HEK293 (cell line): ENCODE measurements around the gene CCSER1.

ENCODE experiments used
- CTCF ChIA-PET: fragments of 350-600 bp; formaldehyde crosslinking; extraction: SDS; loops from one replicate; lab custom pipeline; 2021; ENCODE audit warnings: antibody characterized with exemption; lab: Yijun Ruan, JAX
- POLR2A ChIA-PET: fragments of 300-600 bp; formaldehyde crosslinking; extraction: SDS; loops from one replicate; lab custom pipeline; 2020; ENCODE audit warnings: antibody characterized with exemption, inconsistent platforms; lab: Yijun Ruan, JAX
- H3K27ac ChIP-seq: fragments of 200-500 bp; sonication (Bioruptor generic); 2 replicates; pipeline ENCODE4 v1.5.1; 2014; ENCODE audit warnings: low read depth, low read length, control low read depth, inconsistent platforms; ENCODE audit errors: extremely low read depth
- H3K36me3 ChIP-seq, 2 experiments: fragments of 200-500 bp in 1 of 2; sonication (Bioruptor generic) in 1 of 2; 1 replicate in 1 of 2; 2 replicates in 1 of 2; pipeline ENCODE4 v1.5.1; 2014 to 2017; ENCODE audit warnings: inconsistent platforms in 2 of 2, low read length in 2 of 2; ENCODE audit not compliant: control insufficient read depth in 2 of 2, insufficient read depth in 1 of 2
- H3K4me1 ChIP-seq: fragments of 200-500 bp; sonication (Bioruptor generic); 2 replicates; pipeline ENCODE4 v1.5.1; 2014; ENCODE audit warnings: mild to moderate bottlenecking, low read length, inconsistent platforms; ENCODE audit not compliant: control insufficient read depth, insufficient read depth
- H3K4me3 ChIP-seq: 2 replicates; pipeline ENCODE4 v1.5.1; 2011; ENCODE audit warnings: low read depth, mild to moderate bottlenecking, control low read depth, low read length, moderate library complexity
- H3K9me3 ChIP-seq: fragments of 200-500 bp; sonication (Bioruptor generic); 2 replicates; pipeline ENCODE4 v1.5.1; 2014; ENCODE audit warnings: low read depth, low read length, inconsistent platforms; ENCODE audit not compliant: control insufficient read depth, insufficient read depth
- PRDM1 ChIP-seq: fragments of 450-650 bp; formaldehyde crosslinking; IDR thresholded peaks from 2 replicates; pipeline ENCODE4; 2016; ENCODE audit warnings: missing biosample characterization, missing genetic modification characterization
- ZEB2 ChIP-seq: fragments of 450-650 bp; formaldehyde crosslinking; IDR thresholded peaks from 2 replicates; pipeline ENCODE4 v1.5.1; 2016; ENCODE audit warnings: missing biosample characterization, missing genetic modification characterization
- ZFP3 ChIP-seq: fragments of 450-650 bp; formaldehyde crosslinking; IDR thresholded peaks from 2 replicates; pipeline ENCODE4 v1.5.1; 2016; ENCODE audit warnings: low read depth, missing biosample characterization, missing genetic modification characterization
- ZFP37 ChIP-seq: fragments of 450-650 bp; formaldehyde crosslinking; IDR thresholded peaks from 2 replicates; pipeline ENCODE4 v1.5.1; 2016; ENCODE audit warnings: missing biosample characterization, missing genetic modification characterization
- ZNF112 ChIP-seq: fragments of 450-650 bp; formaldehyde crosslinking; IDR thresholded peaks from 2 replicates; pipeline ENCODE4 v1.5.0; 2017; ENCODE audit warnings: missing biosample characterization, missing genetic modification characterization
- ZNF138 ChIP-seq: fragments of 450-650 bp; formaldehyde crosslinking; IDR thresholded peaks from 2 replicates; pipeline ENCODE4 v1.5.1; 2016; ENCODE audit warnings: missing biosample characterization, missing genetic modification characterization, borderline replicate concordance
- ZNF211 ChIP-seq: fragments of 450-650 bp; formaldehyde crosslinking; IDR thresholded peaks from 2 replicates; pipeline ENCODE4 v1.5.1; 2016; ENCODE audit warnings: low read depth, missing biosample characterization, missing genetic modification characterization
- ZNF366 ChIP-seq: fragments of 450-650 bp; formaldehyde crosslinking; conservative IDR thresholded peaks from 2 replicates; pipeline ENCODE4 v1.5.1; 2016; ENCODE audit warnings: missing biosample characterization, missing genetic modification characterization
- ZNF433 ChIP-seq: fragments of 450-650 bp; formaldehyde crosslinking; IDR thresholded peaks from 2 replicates; pipeline ENCODE4 v1.5.1; 2016; ENCODE audit warnings: missing biosample characterization, missing genetic modification characterization, low read depth
- ZNF48 ChIP-seq: fragments of 450-650 bp; formaldehyde crosslinking; IDR thresholded peaks from 2 replicates; pipeline ENCODE4 v1.5.1; 2016; ENCODE audit warnings: missing biosample characterization, missing genetic modification characterization
- ZNF555 ChIP-seq: fragments of 450-650 bp; formaldehyde crosslinking; conservative IDR thresholded peaks from 2 replicates; pipeline ENCODE4 v1.5.1; 2017; ENCODE audit warnings: missing biosample characterization, mild to moderate bottlenecking, missing genetic modification characterization, inconsistent platforms
- ZNF600 ChIP-seq: fragments of 450-650 bp; formaldehyde crosslinking; IDR thresholded peaks from 2 replicates; pipeline ENCODE4 v1.5.1; 2016; ENCODE audit warnings: missing biosample characterization, missing genetic modification characterization
- ZNF664 ChIP-seq: fragments of 450-650 bp; formaldehyde crosslinking; IDR thresholded peaks from 2 replicates; pipeline ENCODE4 v1.5.1; 2016; ENCODE audit warnings: missing biosample characterization, missing genetic modification characterization
- ZNF677 ChIP-seq: fragments of 450-650 bp; IDR thresholded peaks from 2 replicates; pipeline ENCODE4 v1.5.0; 2018; ENCODE audit warnings: missing biosample characterization, mild to moderate bottlenecking, missing genetic modification characterization, moderate library complexity
- ZNF701 ChIP-seq: fragments of 450-650 bp; formaldehyde crosslinking; IDR thresholded peaks from 2 replicates; pipeline ENCODE4 v1.5.1; 2016; ENCODE audit warnings: missing biosample characterization, missing genetic modification characterization
- ZNF843 ChIP-seq: fragments of 450-650 bp; formaldehyde crosslinking; IDR thresholded peaks from 2 replicates; pipeline ENCODE4 v1.5.1; 2016; ENCODE audit warnings: missing biosample characterization, missing genetic modification characterization
- TF ChIP-seq, protein P1 (sequence below): fragments of 450-650 bp; formaldehyde crosslinking; IDR thresholded peaks from 2 replicates; pipeline ENCODE4 v1.5.1; 2017; ENCODE audit warnings: missing biosample characterization, missing genetic modification characterization
- TF ChIP-seq, protein P2 (sequence below): fragments of 450-650 bp; formaldehyde crosslinking; IDR thresholded peaks from 2 replicates; pipeline ENCODE4 v1.5.1; 2016; ENCODE audit warnings: missing biosample characterization, missing genetic modification characterization
- TF ChIP-seq, protein P3 (sequence below): fragments of 450-650 bp; formaldehyde crosslinking; IDR thresholded peaks from 2 replicates; pipeline ENCODE4 v1.5.1; 2016; ENCODE audit warnings: missing biosample characterization, missing genetic modification characterization, low read depth
- TF ChIP-seq, protein P4 (sequence below): fragments of 450-650 bp; formaldehyde crosslinking; IDR thresholded peaks from 2 replicates; pipeline ENCODE4 v1.5.1; 2017; ENCODE audit warnings: missing biosample characterization, missing genetic modification characterization
- TF ChIP-seq, protein P5 (sequence below): fragments of 450-650 bp; IDR thresholded peaks from 2 replicates; pipeline ENCODE4 v1.5.1; 2018; ENCODE audit warnings: missing biosample characterization, mild to moderate bottlenecking, missing genetic modification characterization
- TF ChIP-seq, protein P6 (sequence below): fragments of 450-650 bp; formaldehyde crosslinking; IDR thresholded peaks from 2 replicates; pipeline ENCODE4 v1.5.0; 2017; ENCODE audit warnings: missing biosample characterization, missing genetic modification characterization, borderline replicate concordance

CCSER1 gene

DNA sequence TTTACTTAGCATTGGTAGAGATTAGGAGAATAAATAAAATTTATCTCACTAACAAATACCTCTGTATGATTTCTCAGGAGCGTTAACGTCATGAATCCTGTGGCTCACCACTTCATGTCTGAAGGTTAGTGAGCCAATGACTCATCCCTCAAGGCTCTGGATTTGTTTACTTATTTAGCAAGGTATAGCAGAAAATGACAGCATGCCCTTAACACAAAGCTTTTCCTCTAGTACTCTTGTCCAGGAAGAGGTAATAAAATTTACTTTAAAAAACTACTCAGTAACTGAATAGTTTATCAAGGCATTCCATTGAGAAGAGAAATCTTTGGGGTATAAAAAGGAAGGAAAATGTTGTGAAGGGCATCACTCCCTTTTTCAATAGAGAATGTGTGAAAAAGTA lies 823.8 kb downstream of the CCSER1 start (continued):
- TF ChIP-seq, protein P1, sequence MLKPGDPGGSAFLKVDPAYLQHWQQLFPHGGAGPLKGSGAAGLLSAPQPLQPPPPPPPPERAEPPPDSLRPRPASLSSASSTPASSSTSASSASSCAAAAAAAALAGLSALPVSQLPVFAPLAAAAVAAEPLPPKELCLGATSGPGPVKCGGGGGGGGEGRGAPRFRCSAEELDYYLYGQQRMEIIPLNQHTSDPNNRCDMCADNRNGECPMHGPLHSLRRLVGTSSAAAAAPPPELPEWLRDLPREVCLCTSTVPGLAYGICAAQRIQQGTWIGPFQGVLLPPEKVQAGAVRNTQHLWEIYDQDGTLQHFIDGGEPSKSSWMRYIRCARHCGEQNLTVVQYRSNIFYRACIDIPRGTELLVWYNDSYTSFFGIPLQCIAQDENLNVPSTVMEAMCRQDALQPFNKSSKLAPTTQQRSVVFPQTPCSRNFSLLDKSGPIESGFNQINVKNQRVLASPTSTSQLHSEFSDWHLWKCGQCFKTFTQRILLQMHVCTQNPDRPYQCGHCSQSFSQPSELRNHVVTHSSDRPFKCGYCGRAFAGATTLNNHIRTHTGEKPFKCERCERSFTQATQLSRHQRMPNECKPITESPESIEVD = peak; percentile 72
- TF ChIP-seq ZNF138 (tag by site-specific recombination) (no peak), ZFP3 (tag by site-specific recombination) (no peak), ZNF211 (tag by site-specific recombination) (no peak), ZNF555 (tag by site-specific recombination) (no peak), ZNF48 (tag by site-specific recombination) (no peak), ZEB2 (tag by site-specific recombination) (no peak), PRDM1 (tag by site-specific recombination) (peak; percentile 37; the same call in 1 of the 2 replicates), ZNF366 (tag by site-specific recombination) (peak; percentile 43; the same call in 1 of the 2 replicates), ZNF664 (tag by site-specific recombination) (no peak)
- TF ChIP-seq, protein P2, sequence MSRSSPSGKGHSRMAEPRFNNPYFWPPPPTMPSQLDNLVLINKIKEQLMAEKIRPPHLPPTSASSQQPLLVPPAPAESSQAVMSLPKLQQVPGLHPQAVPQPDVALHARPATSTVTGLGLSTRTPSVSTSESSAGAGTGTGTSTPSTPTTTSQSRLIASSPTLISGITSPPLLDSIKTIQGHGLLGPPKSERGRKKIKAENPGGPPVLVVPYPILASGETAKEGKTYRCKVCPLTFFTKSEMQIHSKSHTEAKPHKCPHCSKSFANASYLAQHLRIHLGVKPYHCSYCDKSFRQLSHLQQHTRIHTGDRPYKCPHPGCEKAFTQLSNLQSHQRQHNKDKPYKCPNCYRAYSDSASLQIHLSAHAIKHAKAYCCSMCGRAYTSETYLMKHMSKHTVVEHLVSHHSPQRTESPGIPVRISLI (tag by site-specific recombination) = peak; percentile 58; the same call in 1 of the 2 replicates
- TF ChIP-seq, protein P3, sequence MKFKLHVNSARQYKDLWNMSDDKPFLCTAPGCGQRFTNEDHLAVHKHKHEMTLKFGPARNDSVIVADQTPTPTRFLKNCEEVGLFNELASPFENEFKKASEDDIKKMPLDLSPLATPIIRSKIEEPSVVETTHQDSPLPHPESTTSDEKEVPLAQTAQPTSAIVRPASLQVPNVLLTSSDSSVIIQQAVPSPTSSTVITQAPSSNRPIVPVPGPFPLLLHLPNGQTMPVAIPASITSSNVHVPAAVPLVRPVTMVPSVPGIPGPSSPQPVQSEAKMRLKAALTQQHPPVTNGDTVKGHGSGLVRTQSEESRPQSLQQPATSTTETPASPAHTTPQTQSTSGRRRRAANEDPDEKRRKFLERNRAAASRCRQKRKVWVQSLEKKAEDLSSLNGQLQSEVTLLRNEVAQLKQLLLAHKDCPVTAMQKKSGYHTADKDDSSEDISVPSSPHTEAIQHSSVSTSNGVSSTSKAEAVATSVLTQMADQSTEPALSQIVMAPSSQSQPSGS (tag by site-specific recombination) = no peak
- TF ChIP-seq, protein P4, sequence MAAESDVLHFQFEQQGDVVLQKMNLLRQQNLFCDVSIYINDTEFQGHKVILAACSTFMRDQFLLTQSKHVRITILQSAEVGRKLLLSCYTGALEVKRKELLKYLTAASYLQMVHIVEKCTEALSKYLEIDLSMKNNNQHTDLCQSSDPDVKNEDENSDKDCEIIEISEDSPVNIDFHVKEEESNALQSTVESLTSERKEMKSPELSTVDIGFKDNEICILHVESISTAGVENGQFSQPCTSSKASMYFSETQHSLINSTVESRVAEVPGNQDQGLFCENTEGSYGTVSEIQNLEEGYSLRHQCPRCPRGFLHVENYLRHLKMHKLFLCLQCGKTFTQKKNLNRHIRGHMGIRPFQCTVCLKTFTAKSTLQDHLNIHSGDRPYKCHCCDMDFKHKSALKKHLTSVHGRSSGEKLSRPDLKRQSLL = peak; percentile 88
- TF ChIP-seq, all 188 proteins: peak for 7

DNA sequence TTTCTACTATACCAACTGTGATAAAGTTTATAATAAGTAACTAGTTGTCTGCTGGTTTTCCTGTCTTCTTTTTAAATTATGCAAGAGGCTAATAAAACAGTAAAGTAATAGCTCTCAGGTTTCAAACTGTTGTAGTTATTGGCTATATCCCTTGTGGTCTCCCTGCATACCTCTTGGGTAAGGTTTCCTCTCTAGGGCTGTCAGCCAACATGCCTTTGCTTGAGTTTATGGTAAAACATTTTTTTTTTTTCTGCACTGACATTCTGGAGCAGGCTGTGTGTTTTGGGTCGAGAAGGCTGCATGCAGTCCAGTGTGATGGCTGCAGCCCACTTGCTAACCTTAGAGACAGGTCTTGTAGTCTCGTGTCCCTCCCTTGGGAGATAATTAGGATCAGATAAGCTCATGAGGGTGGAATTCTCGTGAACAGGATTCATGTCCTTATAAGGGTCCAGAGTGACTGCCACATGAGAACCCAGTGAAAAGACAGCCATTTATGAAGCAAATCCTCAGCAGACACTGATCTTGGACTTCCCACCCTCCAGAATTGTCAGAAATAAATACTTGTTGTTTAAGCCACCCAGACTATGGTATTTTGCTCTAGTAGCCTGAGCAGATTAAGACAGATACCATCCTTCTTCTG lies 831.2 kb downstream of the CCSER1 start:
- Histone ChIP-seq H3K9me3 (no peaks in the 10 kb centered on the region), H3K4me1 (peaks cover 11% of the 10 kb centered on the region), H3K4me3 (no peak overlapping the region), H3K27ac (peak overlapping the region; percentile 56), H3K36me3 (no peaks in the 10 kb centered on the region)
- POLR2A ChIA-PET = no interaction called here
- CTCF ChIA-PET = no interaction called here
- TF ChIP-seq, protein P5, sequence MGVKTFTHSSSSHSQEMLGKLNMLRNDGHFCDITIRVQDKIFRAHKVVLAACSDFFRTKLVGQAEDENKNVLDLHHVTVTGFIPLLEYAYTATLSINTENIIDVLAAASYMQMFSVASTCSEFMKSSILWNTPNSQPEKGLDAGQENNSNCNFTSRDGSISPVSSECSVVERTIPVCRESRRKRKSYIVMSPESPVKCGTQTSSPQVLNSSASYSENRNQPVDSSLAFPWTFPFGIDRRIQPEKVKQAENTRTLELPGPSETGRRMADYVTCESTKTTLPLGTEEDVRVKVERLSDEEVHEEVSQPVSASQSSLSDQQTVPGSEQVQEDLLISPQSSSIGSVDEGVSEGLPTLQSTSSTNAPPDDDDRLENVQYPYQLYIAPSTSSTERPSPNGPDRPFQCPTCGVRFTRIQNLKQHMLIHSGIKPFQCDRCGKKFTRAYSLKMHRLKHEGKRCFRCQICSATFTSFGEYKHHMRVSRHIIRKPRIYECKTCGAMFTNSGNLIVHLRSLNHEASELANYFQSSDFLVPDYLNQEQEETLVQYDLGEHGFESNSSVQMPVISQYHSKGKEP = peak; percentile 48
- TF ChIP-seq ZNF677 (no peak), ZNF600 (peak; percentile 47; the same call in 1 of the 2 replicates), ZNF433 (no peak), ZFP37 (tag by site-specific recombination) (no peak), ZNF112 (tag by site-specific recombination) (no peak), ZNF843 (tag by site-specific recombination) (peak; percentile 72; the same call in 1 of the 2 replicates), ZNF701 (no peak)
- TF ChIP-seq, protein P6, sequence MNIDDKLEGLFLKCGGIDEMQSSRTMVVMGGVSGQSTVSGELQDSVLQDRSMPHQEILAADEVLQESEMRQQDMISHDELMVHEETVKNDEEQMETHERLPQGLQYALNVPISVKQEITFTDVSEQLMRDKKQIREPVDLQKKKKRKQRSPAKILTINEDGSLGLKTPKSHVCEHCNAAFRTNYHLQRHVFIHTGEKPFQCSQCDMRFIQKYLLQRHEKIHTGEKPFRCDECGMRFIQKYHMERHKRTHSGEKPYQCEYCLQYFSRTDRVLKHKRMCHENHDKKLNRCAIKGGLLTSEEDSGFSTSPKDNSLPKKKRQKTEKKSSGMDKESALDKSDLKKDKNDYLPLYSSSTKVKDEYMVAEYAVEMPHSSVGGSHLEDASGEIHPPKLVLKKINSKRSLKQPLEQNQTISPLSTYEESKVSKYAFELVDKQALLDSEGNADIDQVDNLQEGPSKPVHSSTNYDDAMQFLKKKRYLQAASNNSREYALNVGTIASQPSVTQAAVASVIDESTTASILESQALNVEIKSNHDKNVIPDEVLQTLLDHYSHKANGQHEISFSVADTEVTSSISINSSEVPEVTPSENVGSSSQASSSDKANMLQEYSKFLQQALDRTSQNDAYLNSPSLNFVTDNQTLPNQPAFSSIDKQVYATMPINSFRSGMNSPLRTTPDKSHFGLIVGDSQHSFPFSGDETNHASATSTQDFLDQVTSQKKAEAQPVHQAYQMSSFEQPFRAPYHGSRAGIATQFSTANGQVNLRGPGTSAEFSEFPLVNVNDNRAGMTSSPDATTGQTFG (tag by site-specific recombination) = no peak
- TF ChIP-seq, protein P2 (tag by site-specific recombination) = peak; percentile 95
